ENCODE results near the gene OR5D16.
"Not testable (repeated sequence)": the region's sequence is repeated elsewhere in the genome, so short reads cannot be mapped to it uniquely, and the experiment has no call there.

Gene OR5D16

GRCh38 chr11:55838452-55838851 is at the start of gene OR5D16:
OR5D16 (plus strand) TSS chr11:55838752; CDS start chr11:55838752, 0 bp downstream.
- no peak for DNase-seq

- DNase-seq = no peak
These were observed 46.9 kb upstream of the OR5D16 start for GRCh38 chr11:55791606-55792005.

DNA sequence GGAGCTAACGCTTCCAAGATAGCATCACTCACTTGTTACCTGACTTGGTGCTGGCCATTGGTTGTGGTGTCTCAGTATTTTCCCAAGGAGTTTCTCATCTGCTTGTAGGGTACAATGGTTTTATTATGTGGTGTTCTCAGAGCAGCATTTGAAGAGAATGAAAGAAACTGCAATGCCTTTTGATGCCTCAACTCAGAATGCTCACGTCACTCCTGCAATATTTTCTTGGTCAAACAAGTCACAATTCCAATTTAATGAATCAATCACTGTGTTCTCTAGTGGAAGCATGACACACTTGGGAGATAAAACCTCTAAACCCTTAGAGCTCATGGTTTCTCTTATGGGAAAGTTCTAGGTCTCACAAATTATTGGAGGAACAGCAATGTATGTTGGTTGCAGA is 45.2 kb upstream of the OR5D16 start:
- DNase-seq = no peak

DNA sequence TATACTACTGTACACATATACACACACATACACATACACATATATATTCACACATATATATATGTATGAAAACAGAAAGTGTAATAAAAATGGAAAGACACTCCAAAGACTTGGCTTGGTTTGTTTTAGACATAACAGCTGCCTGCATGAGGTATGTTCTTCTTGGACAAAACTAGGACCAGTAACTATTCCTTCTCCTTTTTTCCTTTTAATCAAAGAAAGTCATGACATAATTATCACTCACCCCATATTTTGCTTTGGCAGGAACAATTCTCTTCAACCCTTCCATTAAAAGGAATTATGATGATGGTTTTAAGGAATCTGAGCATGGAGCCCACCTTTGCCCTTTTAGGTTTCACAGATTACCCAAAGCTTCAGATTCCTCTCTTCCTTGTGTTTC is 43.3 kb upstream of the OR5D16 start, which contains the start of gene OR5D14:
OR5D14 (plus strand) TSS at position 301 of the 400 bp plus-strand sequence; CDS start at position 301, 0 bp downstream.
- no peak for DNase-seq

GRCh38 chr11:55806248-55806647 is 32.3 kb upstream of the OR5D16 start:
- no peak for DNase-seq

DNA sequence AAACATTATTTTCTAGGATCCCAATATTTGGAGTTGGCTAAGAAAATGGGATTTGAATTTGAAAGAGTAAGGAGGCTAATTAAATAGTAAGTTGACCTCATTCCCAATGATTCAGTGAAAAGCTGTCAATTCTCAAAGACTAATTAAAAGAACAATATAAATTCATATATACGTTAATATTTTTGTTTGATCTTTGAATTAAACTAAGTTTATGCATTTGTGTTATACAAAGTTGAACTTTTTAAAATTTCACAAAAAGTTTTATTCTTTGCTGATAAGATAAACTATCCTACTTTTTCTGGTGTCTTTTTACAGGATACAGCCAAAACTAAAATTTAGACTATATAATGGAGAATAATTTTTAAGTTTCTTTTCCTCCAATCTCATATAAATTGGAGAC is 27.5 kb upstream of the OR5D16 start, which contains the start of gene OR5L1:
OR5L1 (plus strand) TSS at position 301 of the 400 bp plus-strand sequence. CDS start 100 bp downstream, outside the sequence.
- DNase-seq = no peak

DNA sequence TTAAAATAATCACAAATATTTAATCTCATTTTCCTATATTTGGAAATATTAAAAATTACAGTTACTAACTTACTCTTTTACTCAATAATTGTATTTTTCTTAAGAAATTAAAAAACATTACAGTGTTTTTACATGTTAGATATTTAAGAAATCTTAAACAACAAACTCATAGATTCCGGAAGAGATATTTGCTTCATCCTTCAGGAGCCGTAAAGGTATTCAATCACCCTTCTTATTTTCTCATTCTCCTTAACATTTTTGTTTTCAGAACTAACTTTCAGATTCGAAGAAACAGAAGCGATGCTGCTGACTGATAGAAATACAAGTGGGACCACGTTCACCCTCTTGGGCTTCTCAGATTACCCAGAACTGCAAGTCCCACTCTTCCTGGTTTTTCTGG is 19.2 kb upstream of the OR5D16 start, which contains the start of gene OR5D18:
OR5D18 (plus strand) TSS at position 301 of the 400 bp plus-strand sequence; CDS start at position 301, 0 bp downstream.
- DNase-seq = no peak

GRCh38 chr11:55826919-55827318 is 11.6 kb upstream of the OR5D16 start, which contains the start of gene OR5L2:
OR5L2 (plus strand) TSS chr11:55827219; CDS start chr11:55827219, 0 bp downstream.
- DNase-seq = no peak

GRCh38 chr11:55847453-55847852 is 8.9 kb downstream of the OR5D16 start:
- no peak for DNase-seq

- no peak for DNase-seq
These were observed 10.5 kb downstream of the OR5D16 start for GRCh38 chr11:55849037-55849436.

DNA sequence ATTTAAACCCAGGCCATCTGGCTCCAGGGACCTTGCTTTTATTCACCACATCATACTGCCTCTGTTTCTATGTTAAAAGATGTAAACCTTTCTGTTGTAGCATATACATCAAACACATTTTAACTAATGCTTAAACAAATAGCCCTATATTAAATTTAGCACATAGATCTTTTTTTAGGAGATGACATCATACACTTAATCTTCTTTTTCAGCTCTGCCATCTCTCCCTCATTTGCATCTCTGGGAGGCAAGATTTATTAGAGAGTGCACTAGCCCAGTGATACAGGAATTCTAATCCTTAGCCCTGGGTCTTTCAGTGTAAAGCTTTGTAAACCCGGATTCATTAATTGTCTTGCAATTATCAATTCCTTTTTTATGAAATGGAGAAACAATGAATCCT is 13.6 kb downstream of the OR5D16 start:
- no peak for DNase-seq

DNA sequence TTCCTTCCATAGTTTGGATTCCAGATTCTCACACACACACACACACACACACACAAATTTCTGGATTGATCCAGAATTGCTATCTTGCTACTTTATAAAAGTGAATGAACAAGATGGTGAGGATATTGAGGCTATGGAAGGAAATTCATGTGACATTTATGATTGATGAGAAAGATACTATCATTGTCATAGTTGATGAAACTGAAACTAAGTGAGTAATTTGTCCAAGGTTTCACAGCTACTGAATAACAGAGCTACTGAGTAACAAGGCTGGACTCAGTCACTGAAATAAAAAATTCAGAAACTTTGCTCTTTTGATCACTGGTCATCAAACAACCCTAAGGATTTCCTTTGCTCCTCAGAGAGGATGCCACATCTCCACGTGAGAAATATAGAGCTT is 16.2 kb downstream of the OR5D16 start:
- DNase-seq = no peak

DNA sequence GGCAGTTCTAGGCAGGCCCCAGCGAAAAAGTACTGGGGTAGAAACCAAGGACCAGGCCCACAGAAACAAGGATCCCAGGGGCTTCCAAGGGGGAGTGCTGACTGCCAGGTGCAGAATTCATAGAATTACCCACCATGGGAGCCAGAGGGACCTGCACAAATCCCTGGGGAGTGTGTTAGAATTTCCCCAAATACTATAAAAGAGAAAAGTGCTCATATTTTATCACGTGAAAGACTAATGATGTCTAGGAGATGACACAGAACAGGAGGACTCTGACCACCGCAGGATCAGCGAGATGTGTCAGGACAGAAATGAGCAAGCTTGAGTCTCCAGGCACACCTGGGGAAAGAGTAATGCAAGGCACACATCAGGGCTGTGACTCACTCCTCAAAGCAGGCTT is 28.8 kb downstream of the OR5D16 start:
- DNase-seq = not testable (repeated sequence)

DNA sequence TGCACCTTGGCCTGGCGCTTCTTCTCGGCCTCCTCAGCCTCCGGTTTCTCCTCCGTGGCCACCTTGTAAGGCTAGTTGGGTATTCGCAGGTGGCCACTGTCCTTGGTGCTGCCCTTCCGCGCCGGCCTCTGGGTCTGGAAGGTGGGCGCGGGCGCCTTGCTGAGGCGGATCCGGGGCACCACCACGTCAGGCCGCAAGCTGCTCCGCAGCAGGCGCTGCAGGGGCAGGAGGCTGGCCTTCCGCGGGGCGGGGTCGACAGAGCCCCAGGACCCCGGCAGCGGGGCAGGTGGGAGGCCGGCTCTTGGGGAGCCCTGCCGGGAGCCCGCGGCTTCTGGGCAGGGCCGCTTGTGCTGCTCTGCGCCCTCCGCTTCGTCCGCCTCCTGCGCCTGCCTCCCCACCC is 34.2 kb downstream of the OR5D16 start:
- DNase-seq = not testable (repeated sequence)

- not testable (repeated sequence) for DNase-seq
These were observed 34.6 kb downstream of the OR5D16 start for GRCh38 chr11:55873146-55873545.

- DNase-seq = not testable (repeated sequence)
These were observed 44.4 kb downstream of the OR5D16 start, which contains the start of gene TRIM51 for GRCh38 chr11:55882997-55883396. TRIM51 (plus strand) TSS chr11:55883297; CDS start chr11:55885429, 2,132 bp downstream.

GRCh38 chr11:55884995-55885394 is 46.4 kb downstream of the OR5D16 start:
- DNase-seq = not testable (repeated sequence)

- DNase-seq = not testable (repeated sequence)
These were observed 46.9 kb downstream of the OR5D16 start for GRCh38 chr11:55885481-55885880.
